GM12891 (cell line): ENCODE data around the gene PROM1.

ENCODE experiments used
- POLR2A ChIP-seq: IDR thresholded peaks from 2 replicates; pipeline ENCODE4 v1.6.1; 2011; ENCODE audit warnings: low read depth, low read length, control low read depth
- POLR2AphosphoS5 ChIP-seq: IDR thresholded peaks from 2 replicates; pipeline ENCODE4 v1.6.1; 2011; ENCODE audit warnings: low read depth, low read length, control low read depth
- SPI1 ChIP-seq: IDR thresholded peaks from 2 replicates; pipeline ENCODE4 v1.6.1; 2011; ENCODE audit warnings: low read depth, low read length, control low read depth
- TAF1 ChIP-seq: IDR thresholded peaks from 2 replicates; pipeline ENCODE4 v1.6.1; 2011; ENCODE audit warnings: low read depth, low read length, control low read depth

DNA sequence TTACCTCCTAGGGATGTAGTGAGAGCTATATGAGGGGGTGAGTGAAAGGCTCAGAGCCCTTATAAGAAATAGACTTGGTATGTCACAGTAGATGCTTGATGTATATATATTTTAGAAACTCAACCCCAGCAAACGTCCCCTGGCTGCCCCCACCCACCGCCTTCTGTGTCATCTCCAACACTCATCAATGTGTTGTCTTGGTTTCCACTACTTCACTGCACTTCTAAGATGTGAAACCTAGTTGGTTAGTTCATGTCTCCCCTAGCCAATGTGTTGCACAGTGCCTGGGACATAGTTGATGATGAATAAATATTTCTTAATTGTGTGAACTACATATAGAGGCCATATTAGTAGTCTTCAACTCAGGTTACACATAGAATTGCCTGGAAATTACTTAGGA, 125.3 kb downstream of the PROM1 start:
- TF ChIP-seq POLR2A (no peak), TAF1 (no peak), SPI1 (no peak), POLR2AphosphoS5 (no peak)
